GM12801 (cell line): ENCODE data around the gene TPSD1.

Experiments
- TF ChIP-seq, protein P1 (sequence below): IDR thresholded peaks from one replicate; pipeline ENCODE4 v1.5.1; 2011; ENCODE audit warnings: control low read depth; ENCODE audit not compliant: insufficient read length; ENCODE audit errors: extremely low read depth

TPSD1 gene

DNA sequence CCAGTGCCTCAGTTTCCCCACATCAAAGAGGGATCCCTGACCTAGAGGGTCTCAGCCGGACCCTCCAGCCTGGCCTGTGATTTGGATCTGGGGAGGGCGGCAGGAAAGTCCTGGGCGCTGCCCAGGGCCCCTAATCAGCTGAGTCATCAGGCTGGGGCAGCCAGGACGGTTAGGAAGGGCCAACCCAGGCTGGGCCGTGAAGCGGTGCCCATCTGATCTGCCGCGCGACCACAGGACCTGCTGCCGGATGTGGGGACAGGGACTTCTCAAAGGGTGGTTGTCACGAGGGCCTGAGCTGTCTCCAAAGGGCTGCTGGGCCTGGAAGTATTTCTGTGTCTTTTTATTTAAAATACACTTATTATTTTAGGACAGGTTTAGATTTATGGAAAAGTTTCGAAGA lies 11.0 kb upstream of the TPSD1 start:
- TF ChIP-seq, protein P1, sequence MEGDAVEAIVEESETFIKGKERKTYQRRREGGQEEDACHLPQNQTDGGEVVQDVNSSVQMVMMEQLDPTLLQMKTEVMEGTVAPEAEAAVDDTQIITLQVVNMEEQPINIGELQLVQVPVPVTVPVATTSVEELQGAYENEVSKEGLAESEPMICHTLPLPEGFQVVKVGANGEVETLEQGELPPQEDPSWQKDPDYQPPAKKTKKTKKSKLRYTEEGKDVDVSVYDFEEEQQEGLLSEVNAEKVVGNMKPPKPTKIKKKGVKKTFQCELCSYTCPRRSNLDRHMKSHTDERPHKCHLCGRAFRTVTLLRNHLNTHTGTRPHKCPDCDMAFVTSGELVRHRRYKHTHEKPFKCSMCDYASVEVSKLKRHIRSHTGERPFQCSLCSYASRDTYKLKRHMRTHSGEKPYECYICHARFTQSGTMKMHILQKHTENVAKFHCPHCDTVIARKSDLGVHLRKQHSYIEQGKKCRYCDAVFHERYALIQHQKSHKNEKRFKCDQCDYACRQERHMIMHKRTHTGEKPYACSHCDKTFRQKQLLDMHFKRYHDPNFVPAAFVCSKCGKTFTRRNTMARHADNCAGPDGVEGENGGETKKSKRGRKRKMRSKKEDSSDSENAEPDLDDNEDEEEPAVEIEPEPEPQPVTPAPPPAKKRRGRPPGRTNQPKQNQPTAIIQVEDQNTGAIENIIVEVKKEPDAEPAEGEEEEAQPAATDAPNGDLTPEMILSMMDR, result no peak

DNA sequence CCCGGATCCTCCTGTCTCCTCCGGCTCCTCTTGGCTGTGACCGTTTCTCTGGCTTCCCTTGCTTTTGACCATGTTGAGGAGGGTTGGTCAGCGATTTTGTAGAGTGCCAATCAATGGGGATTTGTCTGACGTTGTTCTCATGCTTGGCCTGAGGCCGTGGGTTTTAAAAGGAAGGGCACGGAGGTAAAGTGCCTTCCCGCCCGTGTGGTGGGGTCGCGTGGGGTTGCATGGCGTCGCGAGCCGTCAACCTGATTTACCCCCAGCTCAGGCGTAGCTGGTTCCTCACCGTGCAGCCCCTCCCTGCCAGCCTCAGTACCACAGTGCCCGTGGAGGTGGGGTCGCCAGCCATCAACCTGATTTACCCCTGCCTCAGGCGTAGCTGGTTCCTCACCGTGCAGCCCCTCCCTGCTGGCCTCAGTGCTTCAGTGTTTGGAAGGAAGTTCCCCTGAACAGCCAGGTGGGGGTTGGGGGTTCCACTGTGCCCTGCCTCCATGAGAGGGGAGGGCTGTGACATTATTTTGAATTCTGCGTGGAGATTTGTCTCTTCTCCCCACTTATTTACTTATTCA lies 10.3 kb upstream of the TPSD1 start:
- TF ChIP-seq, protein P1, result no peak

DNA sequence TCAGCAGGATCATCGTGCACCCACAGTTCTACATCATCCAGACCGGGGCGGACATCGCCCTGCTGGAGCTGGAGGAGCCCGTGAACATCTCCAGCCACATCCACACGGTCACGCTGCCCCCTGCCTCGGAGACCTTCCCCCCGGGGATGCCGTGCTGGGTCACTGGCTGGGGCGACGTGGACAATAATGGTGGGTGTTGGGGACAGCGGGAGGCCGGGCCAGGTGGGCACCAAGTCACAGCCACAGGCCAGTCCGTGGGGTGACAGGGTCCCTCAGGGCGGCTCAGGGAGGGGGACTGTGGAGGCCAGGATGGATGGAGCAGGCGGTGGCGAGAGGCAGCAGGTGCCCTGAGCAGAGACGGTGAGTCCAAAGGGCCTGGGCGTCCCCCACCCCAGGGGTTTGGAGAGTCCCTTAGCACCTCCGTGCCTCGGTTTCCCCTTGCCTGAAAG lies 1.0 kb downstream of the TPSD1 start:
- TF ChIP-seq, protein P1, result no peak

GRCh38 chr16:1257561-1258224 lies 1.8 kb downstream of the TPSD1 start:
- TF ChIP-seq, protein P1, result no peak

- TF ChIP-seq, protein P1, result no peak
These were observed 2.3 kb downstream of the TPSD1 start for GRCh38 chr16:1258225-1258600.

DNA sequence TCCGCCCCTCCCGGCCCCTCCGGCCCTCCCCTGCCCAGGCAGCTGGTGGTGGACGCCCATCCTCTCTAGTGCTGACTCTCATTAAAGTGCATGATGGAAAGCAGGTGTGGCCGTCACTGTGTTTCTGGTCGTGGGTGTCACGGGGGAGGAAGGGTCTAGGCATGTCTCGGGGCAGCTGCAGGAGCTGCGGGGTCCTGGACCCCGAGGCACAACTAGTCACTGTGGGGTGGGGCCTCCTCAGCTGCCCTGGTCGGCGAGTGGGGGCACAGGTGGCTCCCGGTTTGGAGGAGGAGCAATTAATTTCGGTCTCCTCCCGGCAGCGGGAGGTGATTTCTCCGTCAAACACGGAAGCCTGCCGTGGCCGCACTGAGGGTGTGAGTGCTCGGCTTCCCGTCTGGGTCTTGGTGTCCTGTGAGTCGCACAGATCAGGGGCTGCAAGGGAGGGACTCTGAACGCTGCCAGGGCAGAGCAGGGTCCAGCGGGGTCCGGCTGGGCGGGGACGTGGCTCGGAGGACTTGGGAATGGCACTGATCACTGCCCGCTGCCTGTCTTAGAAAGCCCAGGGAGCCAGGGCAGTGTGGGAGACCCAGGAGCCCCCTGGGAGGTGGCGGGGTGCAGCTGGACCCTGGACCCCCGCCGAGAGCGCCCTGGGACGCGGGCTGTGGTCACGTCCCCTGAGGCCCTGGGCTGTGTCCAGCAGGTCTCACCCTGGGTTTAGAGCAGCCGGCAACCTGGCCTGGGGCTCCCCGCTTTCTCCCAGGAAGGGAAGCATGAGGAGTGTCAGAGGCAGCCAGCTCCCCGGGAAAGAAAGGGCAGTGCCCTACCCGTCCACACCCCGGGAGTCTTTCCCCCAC lies 3.3 kb downstream of the TPSD1 start:
- TF ChIP-seq, protein P1, result no peak

DNA sequence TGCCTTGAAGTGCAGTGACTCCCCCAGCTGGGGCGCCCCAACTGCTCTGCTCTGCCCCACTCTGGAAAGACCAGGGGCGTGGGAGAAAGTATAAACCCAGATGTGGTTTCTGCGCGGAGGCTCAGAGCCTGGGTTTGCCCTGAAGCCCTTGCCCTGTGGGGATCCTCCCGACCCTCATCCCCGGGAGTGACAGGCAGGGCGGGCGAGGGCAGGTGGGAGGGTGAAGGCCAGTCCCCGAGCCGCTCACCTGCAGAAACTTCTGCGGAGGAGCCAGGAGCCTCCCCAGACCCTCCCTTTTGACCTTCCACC lies 3.8 kb downstream of the TPSD1 start:
- TF ChIP-seq, protein P1, result no peak
